Caco-2 (cell line): ENCODE results near the gene IGSF23. TPM values are rescaled to one million over a fixed set of nuclear protein-coding genes. Genes with fewer than 3 reads are reported as not detected.

Experiments used
- BruUV-seq: library from RNA; stranded (reverse); fragments of 400-500 nt; replicated peaks from 2 replicates; lab custom pipeline; 2021; lab: Mats Ljungman, UMichigan
- CTCF ChIA-PET: fragments of 300-600 bp; sonication (Branson Sonifier 250); formaldehyde crosslinking; loops from one replicate; lab custom pipeline; 2022; ENCODE audit warnings: antibody characterized with exemption; lab: Charles Lee
- POLR2A ChIA-PET: fragments of 300-600 bp; sonication (Branson Sonifier 250); formaldehyde crosslinking; loops from one replicate; lab custom pipeline; 2022; ENCODE audit warnings: antibody characterized with exemption; lab: Charles Lee
- DNase-seq, 2 experiments: peaks; one replicate each; pipeline versions ENCODE4 v3.0.0 to v3.0.0-alpha.2; 2020 to 2022
- H3K27me3 ChIP-seq: replicated peaks from 2 replicates; pipeline ENCODE4 v1.6.0; 2011; ENCODE audit warnings: low read length; ENCODE audit not compliant: control insufficient read depth, insufficient read depth
- H3K36me3 ChIP-seq: 2 replicates; pipeline ENCODE4 v1.5.1; 2011; ENCODE audit warnings: low read length; ENCODE audit not compliant: control insufficient read depth, insufficient read depth
- H3K4me1 ChIP-seq: fragments of 250-450 bp; sonication (Bioruptor Pico); 2 replicates; pipeline ENCODE4 v1.5.1; 2020; ENCODE audit warnings: mild to moderate bottlenecking
- H3K4me3 ChIP-seq: 2 replicates; pipeline ENCODE4 v1.5.1; 2011; ENCODE audit warnings: low read depth, mild to moderate bottlenecking, control low read depth, low read length
- H3K9me3 ChIP-seq: fragments of 250-450 bp; sonication (Bioruptor Pico); 2 replicates; pipeline ENCODE4 v1.5.1; 2020; ENCODE audit warnings: mild to moderate bottlenecking, moderate library complexity
- H3K27ac Mint-ChIP-seq: one replicate; pipeline ENCODE4 v1.8.0; 2022; ENCODE audit warnings: mixed read lengths; ENCODE audit not compliant: unreplicated experiment
- H3K27me3 Mint-ChIP-seq: one replicate; pipeline ENCODE4 v1.8.0; 2022; ENCODE audit warnings: mixed read lengths; ENCODE audit not compliant: insufficient read depth, unreplicated experiment
- H3K36me3 Mint-ChIP-seq: one replicate; pipeline ENCODE4 v1.8.0; 2022; ENCODE audit warnings: mild to moderate bottlenecking, mixed read lengths; ENCODE audit not compliant: insufficient read depth, unreplicated experiment
- H3K4me1 Mint-ChIP-seq: one replicate; pipeline ENCODE4 v1.8.0; 2022; ENCODE audit warnings: low read depth, mixed read lengths; ENCODE audit not compliant: unreplicated experiment
- H3K4me3 Mint-ChIP-seq: one replicate; pipeline ENCODE4 v1.8.0; 2022; ENCODE audit warnings: mild to moderate bottlenecking, moderate library complexity, mixed read lengths; ENCODE audit not compliant: unreplicated experiment
- H3K9me3 Mint-ChIP-seq: one replicate; pipeline ENCODE4 v1.8.0; 2022; ENCODE audit warnings: mixed read lengths; ENCODE audit not compliant: unreplicated experiment
- CTCF ChIP-seq, 2 experiments: fragments of 200-600 bp in 1 of 2; IDR thresholded peaks; 1 replicate in 1 of 2; 2 replicates in 1 of 2; pipeline versions ENCODE4 v1.5.1 to v1.8.0; 2011 to 2022; ENCODE audit warnings: antibody characterized with exemption in 1 of 2, control low read depth in 1 of 2, inconsistent platforms in 1 of 2, low read depth in 1 of 2, low read length in 1 of 2, mild to moderate bottlenecking in 1 of 2, moderate library complexity in 1 of 2; ENCODE audit not compliant: insufficient read depth in 1 of 2, severe bottlenecking in 1 of 2, unreplicated experiment in 1 of 2
- intact Hi-C: fragments of 100-400 bp; cut with micrococcal nuclease; formaldehyde crosslinking; loops from one replicate; pipeline ENCODE4 v1.10.0; 2022; ENCODE audit not compliant: unreplicated experiment
- total RNA-seq: library from RNA; stranded (reverse); gene quantifications from 2 replicates; pipeline ENCODE4 v1.2.3, GENCODE V29; 2022

The IGSF23 gene
- total RNA-seq, 1 experiment from 2014 or later: 3.9 TPM

GRCh38 chr19:44620667-44621066, 7.3 kb downstream of the IGSF23 start:
- Histone ChIP-seq H3K36me3 (peaks cover 6% of the 10 kb centered on the region), H3K9me3 (no peaks in the 10 kb centered on the region), H3K27me3 (no peaks in the 10 kb centered on the region), H3K4me1 (peaks cover 11% of the 10 kb centered on the region), H3K4me3 (no peak overlapping the region)
- ChIA-PET POLR2A (no interaction called here), CTCF (interaction anchor here (0.6 kb wide), 1 partner anchor 408 kb away, joined by 4 read pairs; the partner anchor contains the start of gene ZNF227)
- no peak for DNase-seq
- Mint-ChIP-seq H3K9me3 (no peaks in the 10 kb centered on the region), H3K27ac (no peak overlapping the region), H3K27me3 (no peaks in the 10 kb centered on the region), H3K4me1 (peaks cover 2% of the 10 kb centered on the region), H3K36me3 (peaks cover 2% of the 10 kb centered on the region), H3K4me3 (no peak overlapping the region)
- BruUV-seq: no TSS peak
- TF ChIP-seq CTCF (IDR thresholded peaks at IDR 0.05; ENCODE audit: insufficient read depth in 1 of 2, low read depth in 1 of 2, low read length in 1 of 2, severe bottlenecking in 1 of 2, unreplicated experiment in 1 of 2): no peak
- intact Hi-C loops: no loop called here

GRCh38 chr19:44621367-44621766, 8.0 kb downstream of the IGSF23 start:
- ChIA-PET CTCF (no interaction called here), POLR2A (no interaction called here)
- Mint-ChIP-seq H3K27me3 (no peaks in the 10 kb centered on the region), H3K4me1 (peaks cover 9% of the 10 kb centered on the region), H3K9me3 (no peaks in the 10 kb centered on the region), H3K27ac (no peak overlapping the region), H3K36me3 (peaks cover 5% of the 10 kb centered on the region), H3K4me3 (no peak overlapping the region)
- H3K4me3 ChIP-seq: no peak overlapping the region
- DNase-seq: no peak
- no peaks in the 10 kb centered on the region for H3K9me3 ChIP-seq
- no TSS peak for BruUV-seq
- peaks cover 6% of the 10 kb centered on the region for H3K36me3 ChIP-seq
- H3K27me3 ChIP-seq: no peaks in the 10 kb centered on the region
- peaks cover 13% of the 10 kb centered on the region for H3K4me1 ChIP-seq
- no peak for TF ChIP-seq CTCF (IDR thresholded peaks at IDR 0.05; ENCODE audit: insufficient read depth in 1 of 2, low read depth in 1 of 2, low read length in 1 of 2, severe bottlenecking in 1 of 2, unreplicated experiment in 1 of 2)
- intact Hi-C loops: no loop called here

GRCh38 chr19:44623080-44623479, 9.7 kb downstream of the IGSF23 start:
- no peaks in the 10 kb centered on the region for H3K9me3 ChIP-seq
- intact Hi-C loops: no loop called here
- TF ChIP-seq CTCF (IDR thresholded peaks at IDR 0.05; ENCODE audit: insufficient read depth in 1 of 2, low read depth in 1 of 2, low read length in 1 of 2, severe bottlenecking in 1 of 2, unreplicated experiment in 1 of 2): no peak
- no peaks in the 10 kb centered on the region for H3K27me3 Mint-ChIP-seq
- H3K4me1 ChIP-seq: peaks cover 21% of the 10 kb centered on the region
- CTCF ChIA-PET: interaction anchor here (0.6 kb wide), 1 partner anchor 71 kb away, joined by 5 read pairs; no protein-coding TSS in a partner anchor
- no peak overlapping the region for H3K4me3 ChIP-seq
- no peaks in the 10 kb centered on the region for H3K9me3 Mint-ChIP-seq
- POLR2A ChIA-PET: no interaction called here
- no TSS peak for BruUV-seq
- DNase-seq: no peak
- peaks cover 3% of the 10 kb centered on the region for H3K36me3 ChIP-seq
- H3K27me3 ChIP-seq: no peaks in the 10 kb centered on the region
- H3K4me3 Mint-ChIP-seq: no peak overlapping the region
- H3K4me1 Mint-ChIP-seq: peaks cover 16% of the 10 kb centered on the region
- H3K36me3 Mint-ChIP-seq: peaks cover 5% of the 10 kb centered on the region
- H3K27ac Mint-ChIP-seq: no peak overlapping the region
